Renal cortical epithelial cell (primary cell): ENCODE measurements around the gene HDAC2. TPM values are rescaled to one million over a fixed set of nuclear protein-coding genes. Genes with fewer than 3 reads are reported as not detected.
A peak's percentile ranks its signal among the peaks of the same experiment; 100 is the strongest.
"Not testable (repeated sequence)": the region's sequence is repeated elsewhere in the genome, so short reads cannot be mapped to it uniquely, and the experiment has no call there.

Source experiments
- DNase-seq: peaks from one replicate; pipeline ENCODE4 v3.0.0-alpha.2; 2011; ENCODE audit warnings: low read depth
- total RNA-seq: library from RNA; depleted of rRNA; stranded (reverse); fragments of >200 nt; gene quantifications from 2 replicates; pipeline ENCODE4 v1.2.3, GENCODE V29; 2014

The HDAC2 gene
- 104 and 208 TPM in 2 replicates for total RNA-seq

DNA sequence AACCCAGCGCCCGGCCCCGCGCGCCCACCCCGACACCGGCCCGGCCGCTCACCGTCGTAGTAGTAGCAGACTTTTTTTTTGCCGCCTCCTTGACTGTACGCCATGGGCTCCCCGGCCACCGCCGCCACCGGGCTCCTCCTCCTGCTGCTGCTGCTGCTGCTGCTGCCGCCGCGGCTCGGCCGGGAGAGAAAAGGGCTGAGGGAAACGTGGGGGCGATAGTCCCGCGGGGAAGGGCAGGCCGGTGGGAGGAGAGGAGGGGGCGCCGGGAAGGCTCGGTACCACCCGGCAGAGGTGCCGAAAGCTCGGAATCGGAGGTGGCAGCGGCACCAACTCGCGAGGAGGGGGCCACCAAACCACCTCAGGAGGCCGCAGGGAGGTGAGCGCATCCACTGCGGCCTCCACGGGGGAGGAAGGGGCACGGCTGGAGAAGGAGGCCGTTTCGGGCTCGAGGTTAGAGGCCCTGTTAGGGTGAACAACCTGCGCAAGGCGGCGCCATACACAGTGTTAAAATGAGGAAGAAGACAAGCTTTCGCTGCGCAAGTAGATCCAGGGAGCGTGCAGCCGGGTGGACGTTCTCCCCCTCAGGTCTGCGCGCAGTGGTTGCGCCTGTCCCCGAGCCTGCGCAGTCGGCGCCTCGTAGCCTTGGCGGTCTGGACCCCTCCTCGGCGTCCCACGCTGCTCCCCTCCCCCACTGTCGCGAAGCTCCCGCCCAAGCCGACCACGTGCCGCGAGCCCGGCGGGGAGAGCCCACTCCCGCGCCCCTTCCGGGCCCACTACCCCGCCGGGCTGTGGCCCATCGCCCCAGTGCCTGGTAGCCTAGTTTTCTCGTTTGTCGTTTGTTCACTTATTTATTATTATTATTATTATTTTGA is at the start of gene HDAC2:
Gene HDAC2, minus strand, starts transcription at position 344 of the 872 bp plus-strand sequence. Its CDS starts 240 bp downstream, at position 104.
- DNase-seq, result peak; percentile 35

DNA sequence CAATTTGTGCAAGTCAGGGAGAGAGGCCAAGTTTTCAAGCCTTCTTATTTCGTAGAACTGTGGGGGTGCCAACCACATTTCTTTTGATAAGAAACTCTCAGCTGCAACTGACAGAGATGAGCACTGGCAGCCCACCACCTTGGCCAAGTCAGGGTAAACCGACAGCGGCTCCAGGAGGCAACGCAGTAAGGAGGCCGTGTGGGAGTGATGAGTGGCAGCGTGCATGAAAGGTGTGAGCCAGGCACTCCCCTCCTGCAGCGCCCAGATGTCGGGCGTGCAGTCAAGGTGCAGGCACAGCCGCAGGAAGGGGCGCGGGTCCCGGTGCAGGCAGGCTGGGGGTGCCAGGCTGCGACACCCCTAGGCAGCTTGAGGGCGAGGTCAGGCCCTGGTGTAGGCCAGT is 49.2 kb upstream of the HDAC2 start:
- no peak for DNase-seq

DNA sequence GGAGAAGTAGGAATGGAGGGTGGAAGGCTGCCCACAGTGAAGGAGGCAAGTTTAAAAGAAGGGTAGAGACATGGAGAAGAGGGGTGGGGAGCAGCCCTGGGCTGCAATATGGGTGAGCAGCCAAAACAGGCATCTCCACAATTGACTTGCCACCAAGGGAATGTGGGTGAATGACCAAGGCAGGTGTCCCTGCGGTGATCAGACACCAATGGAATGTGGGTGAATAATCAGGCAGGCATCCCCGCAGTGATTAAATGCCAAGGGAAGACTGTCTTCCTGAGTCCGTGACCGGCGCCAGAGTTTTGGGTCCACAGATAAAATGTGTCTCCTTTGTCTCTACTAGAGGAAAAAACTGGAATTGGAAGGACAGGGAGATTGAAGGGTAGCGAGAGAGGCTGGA is 46.2 kb upstream of the HDAC2 start:
- DNase-seq, result peak; percentile 35

- not testable (repeated sequence) for DNase-seq
These were observed 43.2 kb upstream of the HDAC2 start for GRCh38 chr6:114014106-114014505.

GRCh38 chr6:114011486-114011885 is 40.5 kb upstream of the HDAC2 start:
- not testable (repeated sequence) for DNase-seq

GRCh38 chr6:114010540-114010939 is 39.6 kb upstream of the HDAC2 start:
- DNase-seq, result no peak

GRCh38 chr6:114009192-114009591 is 38.2 kb upstream of the HDAC2 start:
- DNase-seq, result no peak

GRCh38 chr6:114008331-114008730 is 37.4 kb upstream of the HDAC2 start:
- no peak for DNase-seq

DNA sequence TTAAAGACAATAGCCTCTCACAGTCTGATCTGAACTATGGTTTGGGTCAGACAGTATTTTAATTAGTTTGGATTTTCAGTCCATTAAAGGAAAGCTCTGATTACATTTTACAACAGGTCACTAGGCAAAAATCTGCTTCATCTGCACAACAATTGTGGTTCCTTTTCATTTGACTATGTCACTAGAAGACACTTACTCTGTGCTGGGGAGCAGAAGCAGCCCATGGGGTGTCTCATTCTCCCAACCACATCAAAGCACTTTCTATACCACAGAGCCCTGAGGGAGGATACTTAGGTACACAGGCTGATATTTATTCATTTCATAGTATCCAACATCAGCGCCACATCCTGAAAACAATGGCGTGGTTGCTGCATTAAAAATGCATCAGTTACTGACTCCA is 36.6 kb upstream of the HDAC2 start:
- DNase-seq, result no peak

DNA sequence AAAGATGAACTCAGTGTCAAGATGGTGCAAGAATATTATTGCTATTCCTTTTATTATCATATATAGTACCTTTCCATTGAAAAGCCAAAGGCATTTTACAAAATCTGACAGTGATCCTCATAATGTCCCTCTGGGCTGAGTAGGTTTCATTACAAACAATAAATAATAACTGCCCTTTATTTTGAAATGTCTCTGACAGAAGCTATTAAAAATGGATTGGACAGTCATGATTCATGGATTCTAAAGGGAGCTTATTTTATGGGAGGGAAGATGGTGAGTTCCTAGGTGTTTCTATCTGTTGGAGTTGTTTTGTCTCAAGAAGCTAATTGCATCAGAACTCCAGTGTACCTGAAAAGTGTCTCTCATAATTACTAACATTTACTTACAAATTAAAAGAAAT is 30.4 kb upstream of the HDAC2 start:
- no peak for DNase-seq

GRCh38 chr6:114000069-114000468 is 29.1 kb upstream of the HDAC2 start:
- no peak for DNase-seq

- no peak for DNase-seq
These were observed 28.3 kb upstream of the HDAC2 start for GRCh38 chr6:113999284-113999683.

- DNase-seq, result no peak
These were observed 27.9 kb upstream of the HDAC2 start for GRCh38 chr6:113998811-113999210.

DNA sequence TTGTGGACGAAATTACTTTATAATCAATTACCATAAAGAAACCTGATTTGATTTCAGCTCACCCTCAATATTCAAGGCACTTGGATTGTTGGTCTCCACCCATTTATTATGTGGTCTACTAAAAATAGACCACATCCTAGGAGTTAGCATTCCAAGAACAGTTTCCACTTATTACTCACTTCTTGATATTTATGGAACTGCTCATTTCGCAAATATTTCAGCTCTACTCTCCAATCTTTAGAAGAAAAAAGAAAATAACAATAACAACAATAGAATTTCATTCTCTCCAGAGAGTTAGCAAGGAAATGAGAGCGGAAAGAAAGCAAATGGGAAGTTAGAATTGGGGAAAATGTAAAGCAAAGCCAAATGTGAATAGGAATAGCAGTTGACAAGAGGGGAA is 26.2 kb upstream of the HDAC2 start:
- peak; percentile 73 for DNase-seq

DNA sequence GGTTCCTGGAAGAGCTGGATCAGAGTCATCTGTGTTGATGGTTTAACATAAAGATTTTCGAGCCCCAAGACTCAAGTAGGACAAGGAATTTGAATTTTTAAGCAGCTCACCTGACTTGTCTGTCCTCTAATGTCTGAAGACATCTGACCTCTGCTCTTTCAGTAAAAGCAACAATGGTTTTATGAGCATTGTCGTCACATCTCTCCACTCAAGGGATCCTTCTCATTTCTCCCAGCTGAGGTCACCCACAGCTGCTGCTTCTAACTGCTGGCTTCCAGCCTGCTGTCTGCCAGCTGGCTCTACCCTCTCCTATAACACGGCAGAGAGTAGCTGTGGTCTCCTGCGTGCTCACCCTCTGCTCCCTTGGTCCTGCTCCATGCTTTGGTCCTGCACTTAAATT is 24.7 kb upstream of the HDAC2 start:
- peak; percentile 82 for DNase-seq

GRCh38 chr6:113994934-113995342 is 24.0 kb upstream of the HDAC2 start:
- peak; percentile 87 for DNase-seq

DNA sequence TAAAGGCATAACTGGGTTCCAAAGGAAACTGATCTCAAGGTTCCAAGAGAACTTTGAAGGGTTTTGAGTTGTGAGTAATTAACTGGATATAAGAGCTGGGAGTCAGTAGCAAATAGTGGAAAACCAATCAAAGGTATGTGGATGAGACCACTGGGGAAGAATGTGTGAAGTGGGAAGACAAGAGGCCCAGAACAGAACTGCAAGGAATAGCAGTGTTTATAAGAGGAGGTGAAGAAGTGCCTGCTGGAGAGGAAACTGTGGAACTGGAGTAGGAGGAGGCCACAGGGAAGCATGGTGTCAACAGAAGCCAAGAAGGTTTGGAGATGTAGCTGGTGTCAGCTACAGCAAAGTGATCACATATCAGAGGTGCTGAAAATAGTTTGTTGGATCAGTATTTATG is 18.7 kb upstream of the HDAC2 start:
- DNase-seq, result no peak

- not testable (repeated sequence) for DNase-seq
These were observed 11.7 kb upstream of the HDAC2 start for GRCh38 chr6:113982675-113983074.

GRCh38 chr6:113982055-113982550 is 11.2 kb upstream of the HDAC2 start:
- DNase-seq, result no peak

DNA sequence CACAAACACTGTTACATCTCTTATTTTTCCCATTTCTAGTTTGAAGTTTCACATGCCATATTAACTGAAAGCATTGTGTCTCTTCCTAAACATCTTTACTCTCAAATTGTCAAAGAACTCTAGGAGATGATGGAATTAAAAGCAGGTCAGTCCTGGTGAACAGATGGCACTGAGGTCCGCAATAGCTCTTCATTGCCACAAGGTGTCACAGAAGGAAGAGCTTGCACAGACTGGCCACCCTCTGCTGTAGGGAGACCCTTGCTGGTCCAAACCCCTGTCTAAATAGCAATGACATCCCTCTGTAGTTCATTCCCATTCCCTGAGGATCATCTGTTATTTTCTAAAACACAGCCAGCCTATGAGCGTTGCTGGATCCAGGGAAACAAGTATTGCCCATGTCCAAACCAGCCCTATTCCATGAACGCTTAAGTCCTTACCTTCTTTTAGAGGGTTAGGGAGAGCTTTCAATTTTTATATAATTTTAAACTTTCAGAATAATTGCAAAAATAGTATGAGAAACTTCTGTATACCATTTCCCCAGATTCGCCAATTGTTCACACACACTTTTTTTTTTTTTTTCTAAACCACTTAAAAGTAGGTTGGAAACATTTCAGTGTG is 10.1 kb upstream of the HDAC2 start:
- DNase-seq, result peak; percentile 26

DNA sequence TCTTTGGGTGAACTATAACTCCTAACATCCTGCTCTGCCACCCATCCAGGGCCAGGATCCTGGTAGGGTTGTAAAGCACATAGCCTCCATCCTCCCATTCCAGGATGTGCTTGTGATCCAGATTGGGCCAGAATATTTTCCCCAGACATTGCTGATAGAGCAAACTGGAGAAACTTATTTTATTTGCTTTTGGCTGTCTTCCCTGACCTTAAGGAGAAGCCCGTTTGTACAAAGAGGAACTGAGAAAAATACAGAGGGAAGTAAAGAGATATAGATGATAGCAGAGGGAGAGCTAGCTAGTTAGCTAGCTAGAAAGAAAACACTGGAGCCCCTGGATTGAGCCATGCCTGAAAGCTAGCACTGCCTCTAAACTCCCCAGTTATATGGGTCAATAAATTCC is 9.0 kb upstream of the HDAC2 start:
- no peak for DNase-seq

DNA sequence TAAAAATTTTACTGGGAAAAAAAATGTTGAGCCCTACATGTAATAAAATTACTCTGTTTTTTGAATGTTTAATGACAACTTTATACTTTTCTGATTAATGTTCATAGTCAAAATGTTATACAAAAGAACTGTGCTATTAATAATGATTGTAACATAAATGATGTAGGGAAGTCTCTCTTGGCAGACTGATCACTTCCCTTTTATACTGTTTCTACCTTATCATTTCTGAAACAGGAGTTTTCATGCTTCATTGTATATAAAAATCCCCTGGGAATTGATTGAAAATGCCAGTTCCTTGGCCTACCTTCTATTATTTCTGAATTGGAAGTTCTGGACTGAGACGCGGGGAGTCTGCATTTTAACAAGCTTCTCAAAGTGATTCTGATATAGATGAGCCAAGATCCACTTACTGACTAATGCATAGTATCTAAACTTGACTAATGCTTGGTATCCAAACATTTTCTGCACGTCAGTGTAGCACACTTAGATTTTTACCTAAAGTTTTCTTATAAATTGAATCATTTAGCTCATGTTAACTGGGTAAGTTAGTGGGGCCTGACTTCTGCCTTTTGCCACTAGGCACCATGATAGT is 7.2 kb upstream of the HDAC2 start:
- DNase-seq, result no peak

- DNase-seq, result no peak
These were observed 5.9 kb upstream of the HDAC2 start for GRCh38 chr6:113976806-113977205.
